K562 (cell line): ENCODE results near the gene RALGPS1. TPM values are rescaled to one million over a fixed set of nuclear protein-coding genes. Genes with fewer than 3 reads are reported as not detected.

Experiments used
- polyA plus RNA-seq, 8 experiments: library from polyadenylated mRNA; depleted of rRNA in 4 of 8; stranded (reverse) in 5 of 8; unstranded in 3 of 8; fragments of >200 nt; fragmentation: Nextera tagmentation in 2 of 8; fragmentation: Illumina TruSeq in 1 of 8; extraction: Ambion mirVana in 2 of 8; extraction: Trizol in 1 of 8; gene quantifications; 2 replicates each; pipeline versions ENCODE4 v1.2.1 to v1.2.3, GENCODE V29; 2011 to 2014; ENCODE audit warnings: inconsistent platforms in 1 of 8, missing spikeins in 1 of 8
- total RNA-seq, 7 experiments: library from RNA; depleted of rRNA in 6 of 7; stranded (reverse); fragments of >200 nt in 6 of 7; fragmentation: Illumina TruSeq in 2 of 7; extraction: Trizol in 2 of 7; gene quantifications; 2 replicates each; pipeline versions ENCODE4 v1.2.1 to v1.2.3, GENCODE V29; 2011 to 2021; ENCODE audit warnings: low replicate concordance in 1 of 7
- TF ChIP-seq, protein P1 (sequence below): fragments of 450-650 bp; IDR thresholded peaks from 2 replicates; pipeline ENCODE4 v1.6.1; 2016; ENCODE audit warnings: low read depth

RALGPS1 gene
- total and polyA plus RNA-seq, 9 of the 15 experiments (the other 6 are each of a cell fraction or from before 2014, with no cell fraction given): 0.04 to 2.6 (median 1.5) TPM

DNA sequence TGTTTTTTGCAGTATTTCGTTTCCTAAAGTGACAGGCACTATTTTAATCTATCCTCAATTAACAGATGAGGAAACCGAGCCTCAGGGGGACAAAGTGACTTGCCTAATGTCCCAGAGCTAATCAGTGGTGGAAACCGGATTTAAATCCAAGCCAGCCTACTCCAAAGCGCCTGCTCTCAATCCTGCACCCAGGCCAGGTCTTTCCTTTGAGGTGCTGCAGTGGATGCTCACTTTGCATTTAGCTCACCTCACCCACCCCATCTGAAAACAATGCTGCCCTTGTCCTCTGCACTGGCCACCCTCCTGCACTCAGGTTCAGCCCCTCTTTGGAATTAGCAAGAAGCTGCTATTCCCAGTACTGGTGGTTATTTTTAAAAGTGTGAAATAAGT, 191.9 kb downstream of the RALGPS1 start (continued):
- TF ChIP-seq, protein P1, sequence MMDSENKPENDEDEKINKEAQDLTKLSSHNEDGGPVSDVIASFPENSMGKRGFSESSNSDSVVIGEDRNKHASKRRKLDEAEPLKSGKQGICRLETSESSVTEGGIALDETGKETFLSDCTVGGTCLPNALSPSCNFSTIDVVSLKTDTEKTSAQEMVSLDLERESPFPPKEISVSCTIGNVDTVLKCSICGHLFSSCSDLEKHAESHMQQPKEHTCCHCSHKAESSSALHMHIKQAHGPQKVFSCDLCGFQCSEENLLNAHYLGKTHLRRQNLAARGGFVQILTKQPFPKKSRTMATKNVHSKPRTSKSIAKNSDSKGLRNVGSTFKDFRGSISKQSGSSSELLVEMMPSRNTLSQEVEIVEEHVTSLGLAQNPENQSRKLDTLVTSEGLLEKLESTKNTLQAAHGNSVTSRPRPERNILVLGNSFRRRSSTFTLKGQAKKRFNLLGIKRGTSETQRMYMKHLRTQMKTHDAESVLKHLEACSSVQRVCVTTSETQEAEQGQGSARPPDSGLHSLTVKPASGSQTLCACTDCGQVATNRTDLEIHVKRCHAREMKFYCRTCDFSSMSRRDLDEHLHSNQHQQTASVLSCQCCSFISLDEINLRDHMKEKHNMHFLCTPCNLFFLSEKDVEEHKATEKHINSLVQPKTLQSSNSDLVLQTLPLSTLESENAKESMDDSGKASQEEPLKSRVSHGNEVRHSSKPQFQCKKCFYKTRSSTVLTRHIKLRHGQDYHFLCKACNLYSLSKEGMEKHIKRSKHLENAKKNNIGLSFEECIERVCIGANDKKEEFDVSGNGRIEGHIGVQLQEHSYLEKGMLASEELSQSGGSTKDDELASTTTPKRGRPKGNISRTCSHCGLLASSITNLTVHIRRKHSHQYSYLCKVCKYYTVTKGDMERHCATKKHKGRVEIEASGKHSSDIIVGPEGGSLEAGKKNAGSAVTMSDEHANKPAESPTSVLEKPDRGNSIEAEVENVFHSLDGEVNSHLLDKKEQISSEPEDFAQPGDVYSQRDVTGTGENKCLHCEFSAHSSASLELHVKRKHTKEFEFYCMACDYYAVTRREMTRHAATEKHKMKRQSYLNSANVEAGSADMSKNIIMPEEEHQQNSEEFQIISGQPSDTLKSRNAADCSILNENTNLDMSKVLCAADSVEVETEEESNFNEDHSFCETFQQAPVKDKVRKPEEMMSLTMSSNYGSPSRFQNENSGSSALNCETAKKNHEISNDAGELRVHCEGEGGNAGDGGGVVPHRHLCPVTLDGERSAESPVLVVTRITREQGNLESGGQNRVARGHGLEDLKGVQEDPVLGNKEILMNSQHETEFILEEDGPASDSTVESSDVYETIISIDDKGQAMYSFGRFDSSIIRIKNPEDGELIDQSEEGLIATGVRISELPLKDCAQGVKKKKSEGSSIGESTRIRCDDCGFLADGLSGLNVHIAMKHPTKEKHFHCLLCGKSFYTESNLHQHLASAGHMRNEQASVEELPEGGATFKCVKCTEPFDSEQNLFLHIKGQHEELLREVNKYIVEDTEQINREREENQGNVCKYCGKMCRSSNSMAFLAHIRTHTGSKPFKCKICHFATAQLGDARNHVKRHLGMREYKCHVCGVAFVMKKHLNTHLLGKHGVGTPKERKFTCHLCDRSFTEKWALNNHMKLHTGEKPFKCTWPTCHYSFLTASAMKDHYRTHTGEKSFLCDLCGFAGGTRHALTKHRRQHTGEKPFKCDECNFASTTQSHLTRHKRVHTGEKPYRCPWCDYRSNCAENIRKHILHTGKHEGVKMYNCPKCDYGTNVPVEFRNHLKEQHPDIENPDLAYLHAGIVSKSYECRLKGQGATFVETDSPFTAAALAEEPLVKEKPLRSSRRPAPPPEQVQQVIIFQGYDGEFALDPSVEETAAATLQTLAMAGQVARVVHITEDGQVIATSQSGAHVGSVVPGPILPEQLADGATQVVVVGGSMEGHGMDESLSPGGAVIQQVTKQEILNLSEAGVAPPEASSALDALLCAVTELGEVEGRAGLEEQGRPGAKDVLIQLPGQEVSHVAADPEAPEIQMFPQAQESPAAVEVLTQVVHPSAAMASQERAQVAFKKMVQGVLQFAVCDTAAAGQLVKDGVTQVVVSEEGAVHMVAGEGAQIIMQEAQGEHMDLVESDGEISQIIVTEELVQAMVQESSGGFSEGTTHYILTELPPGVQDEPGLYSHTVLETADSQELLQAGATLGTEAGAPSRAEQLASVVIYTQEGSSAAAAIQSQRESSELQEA: no peak
